Thoracic aorta (tissue), 2 donors: Measurements from ENCODE around the gene HSD11B1. TPM values are rescaled to one million over a fixed set of nuclear protein-coding genes. Genes with fewer than 3 reads are reported as not detected.

Experiments used
- ATAC-seq: fragments of 150-250 bp; one replicate; pipeline ENCODE4 v1.8.0; 2017; ENCODE audit warnings: low read depth; ENCODE audit not compliant: insufficient number of reproducible peaks, low FRiP score
- DNase-seq: peaks from one replicate; pipeline ENCODE4 v3.0.0-alpha.2; 2020; ENCODE audit warnings: low spot score
- H3K27ac ChIP-seq, 2 donors: fragments of 200-600 bp; sonication (generic); 1 replicate in 1 of 2; 2 replicates in 1 of 2; pipeline ENCODE4 v1.5.1; 2016; ENCODE audit warnings: mild to moderate bottlenecking in 2 of 2, moderate library complexity in 2 of 2
- H3K27me3 ChIP-seq: fragments of 200-600 bp; sonication (generic); replicated peaks from 2 replicates; pipeline ENCODE4 v1.6.0; 2016; ENCODE audit warnings: mild to moderate bottlenecking; ENCODE audit not compliant: insufficient read depth
- H3K36me3 ChIP-seq: fragments of 200-600 bp; sonication (generic); one replicate; pipeline ENCODE4 v1.5.1; 2016
- H3K4me1 ChIP-seq, 2 donors: fragments of 200-600 bp; sonication (generic); 1 replicate in 1 of 2; 2 replicates in 1 of 2; pipeline versions ENCODE4 v1.5.1 to v1.6.0; 2016; ENCODE audit warnings: low read depth in 2 of 2, mild to moderate bottlenecking in 1 of 2; ENCODE audit not compliant: control insufficient read depth in 1 of 2
- H3K4me3 ChIP-seq: fragments of 200-600 bp; sonication (generic); 2 replicates; pipeline ENCODE4 v1.5.1; 2016; ENCODE audit warnings: mild to moderate bottlenecking
- H3K9me3 ChIP-seq: fragments of 200-600 bp; sonication (generic); 2 replicates; pipeline ENCODE4 v1.5.1; 2016
- total RNA-seq, 2 donors: library from RNA; depleted of rRNA; stranded (reverse); fragments of >200 nt; gene quantifications; one replicate each; pipeline versions ENCODE4 v1.1.0 to v1.2.3, GENCODE V29; 2016
- TF ChIP-seq, protein P1 (sequence below): fragments of 200-600 bp; sonication (generic); IDR thresholded peaks from one replicate; pipeline ENCODE4 v1.5.1; 2019; ENCODE audit warnings: antibody characterized with exemption

Gene HSD11B1
- total RNA-seq, 2 donors from 2014 or later = 15.7 to 24.4 TPM

DNA sequence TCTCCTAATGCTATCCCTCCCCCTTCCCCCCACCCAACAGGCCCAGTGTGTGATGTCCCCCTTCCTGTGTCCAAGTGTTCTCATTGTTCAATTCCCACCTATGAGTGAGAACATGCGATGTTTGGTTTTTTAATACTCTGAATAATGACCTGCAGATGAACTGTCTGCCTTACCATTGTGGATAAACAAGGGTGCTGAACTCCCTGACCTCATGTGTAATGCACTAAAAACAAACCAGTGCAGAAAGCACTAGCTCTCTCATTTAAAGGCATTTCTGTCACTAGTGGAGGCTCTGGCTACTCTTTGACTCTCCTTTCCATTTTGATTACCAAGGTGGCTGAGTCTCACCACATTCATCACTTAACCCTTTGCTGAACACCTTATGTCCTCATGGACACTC lies 28.1 kb downstream of the HSD11B1 start:
- DNase-seq (no peak), ATAC-seq (no peak)
- H3K4me1 ChIP-seq = no peaks in the 10 kb centered on the region
- no peaks in the 10 kb centered on the region for H3K36me3 ChIP-seq
- H3K4me3 ChIP-seq = no peak overlapping the region
- no peaks in the 10 kb centered on the region for H3K9me3 ChIP-seq
- H3K27me3 ChIP-seq = no peaks in the 10 kb centered on the region
- TF ChIP-seq, protein P1, sequence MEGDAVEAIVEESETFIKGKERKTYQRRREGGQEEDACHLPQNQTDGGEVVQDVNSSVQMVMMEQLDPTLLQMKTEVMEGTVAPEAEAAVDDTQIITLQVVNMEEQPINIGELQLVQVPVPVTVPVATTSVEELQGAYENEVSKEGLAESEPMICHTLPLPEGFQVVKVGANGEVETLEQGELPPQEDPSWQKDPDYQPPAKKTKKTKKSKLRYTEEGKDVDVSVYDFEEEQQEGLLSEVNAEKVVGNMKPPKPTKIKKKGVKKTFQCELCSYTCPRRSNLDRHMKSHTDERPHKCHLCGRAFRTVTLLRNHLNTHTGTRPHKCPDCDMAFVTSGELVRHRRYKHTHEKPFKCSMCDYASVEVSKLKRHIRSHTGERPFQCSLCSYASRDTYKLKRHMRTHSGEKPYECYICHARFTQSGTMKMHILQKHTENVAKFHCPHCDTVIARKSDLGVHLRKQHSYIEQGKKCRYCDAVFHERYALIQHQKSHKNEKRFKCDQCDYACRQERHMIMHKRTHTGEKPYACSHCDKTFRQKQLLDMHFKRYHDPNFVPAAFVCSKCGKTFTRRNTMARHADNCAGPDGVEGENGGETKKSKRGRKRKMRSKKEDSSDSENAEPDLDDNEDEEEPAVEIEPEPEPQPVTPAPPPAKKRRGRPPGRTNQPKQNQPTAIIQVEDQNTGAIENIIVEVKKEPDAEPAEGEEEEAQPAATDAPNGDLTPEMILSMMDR = no peak
- H3K27ac ChIP-seq = no peak overlapping the region

DNA sequence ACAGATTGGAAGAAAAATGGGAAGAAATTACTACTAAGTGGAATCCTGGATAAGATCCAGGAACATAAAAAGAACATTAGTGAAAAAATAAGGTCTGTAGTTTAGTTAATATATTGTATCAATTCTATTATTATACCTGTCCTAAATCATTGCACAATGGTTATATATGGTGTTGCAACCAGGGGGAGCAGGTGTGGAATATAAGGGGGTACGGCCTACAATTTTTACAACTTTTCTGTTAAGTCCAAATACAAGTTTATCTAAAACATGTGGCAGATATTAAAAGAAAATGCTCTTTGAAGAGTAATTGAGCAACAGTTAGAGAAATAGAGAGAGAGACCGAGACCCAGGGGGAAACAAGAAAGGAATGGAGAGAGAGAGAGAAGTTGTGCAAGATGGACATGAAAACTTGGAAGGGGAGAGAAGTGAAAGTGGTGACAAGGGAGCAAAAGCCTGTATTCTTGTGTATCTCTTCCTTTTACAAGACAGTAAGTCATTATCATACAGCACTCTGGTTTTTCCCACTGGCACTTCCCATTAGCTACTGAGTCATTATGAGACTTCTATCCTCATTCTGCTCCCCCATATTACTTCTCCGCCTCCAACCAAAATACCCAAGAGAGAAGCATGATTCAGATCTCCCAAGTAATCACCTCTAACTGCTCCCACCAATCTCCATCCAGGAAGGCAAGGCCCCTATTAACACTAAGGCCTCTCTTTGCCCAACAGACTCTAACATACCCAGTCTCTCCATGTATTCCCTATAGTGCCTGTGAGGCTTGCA lies 29.0 kb downstream of the HSD11B1 start:
- Histone ChIP-seq H3K36me3 (no peaks in the 10 kb centered on the region), H3K27me3 (no peaks in the 10 kb centered on the region), H3K4me1 (no peaks in the 10 kb centered on the region), H3K9me3 (no peaks in the 10 kb centered on the region), H3K4me3 (no peak overlapping the region), H3K27ac (no peak overlapping the region)
- DNase-seq (no peak), ATAC-seq (no peak)
- TF ChIP-seq, protein P1 = no peak

DNA sequence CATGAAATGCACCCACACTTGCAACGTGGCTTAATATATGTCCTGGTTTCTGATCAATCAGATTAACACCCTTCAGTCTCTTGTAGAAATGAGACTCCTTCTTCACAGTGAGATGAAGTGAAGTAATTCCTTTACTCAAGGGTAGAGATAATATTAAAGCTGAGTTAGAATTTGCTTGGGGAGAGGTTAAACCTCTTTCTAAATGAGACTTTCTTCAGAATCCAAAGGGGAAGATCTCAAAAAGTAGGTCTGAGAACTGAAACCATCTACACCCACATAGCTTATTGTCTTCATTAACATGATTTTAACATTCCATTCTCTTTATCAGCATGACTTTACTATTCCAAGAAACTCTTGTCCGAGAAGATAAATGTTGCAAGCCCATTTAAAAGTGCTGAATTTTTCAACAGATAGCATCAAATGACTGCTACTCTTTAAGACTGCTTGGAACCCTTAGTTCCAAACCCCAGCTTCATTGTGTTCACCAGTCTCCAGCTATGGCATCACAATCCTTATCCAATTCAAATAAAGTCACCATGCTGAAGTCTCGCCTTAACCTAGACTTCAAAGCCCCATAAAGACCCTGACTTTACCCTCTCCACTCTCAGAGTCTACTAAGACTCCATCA lies 32.0 kb downstream of the HSD11B1 start:
- Histone ChIP-seq H3K27ac (no peak overlapping the region), H3K4me3 (no peak overlapping the region), H3K4me1 (no peaks in the 10 kb centered on the region), H3K9me3 (no peaks in the 10 kb centered on the region), H3K36me3 (no peaks in the 10 kb centered on the region), H3K27me3 (no peaks in the 10 kb centered on the region)
- DNase-seq = no peak
- TF ChIP-seq, protein P1 = no peak
- ATAC-seq = no peak

DNA sequence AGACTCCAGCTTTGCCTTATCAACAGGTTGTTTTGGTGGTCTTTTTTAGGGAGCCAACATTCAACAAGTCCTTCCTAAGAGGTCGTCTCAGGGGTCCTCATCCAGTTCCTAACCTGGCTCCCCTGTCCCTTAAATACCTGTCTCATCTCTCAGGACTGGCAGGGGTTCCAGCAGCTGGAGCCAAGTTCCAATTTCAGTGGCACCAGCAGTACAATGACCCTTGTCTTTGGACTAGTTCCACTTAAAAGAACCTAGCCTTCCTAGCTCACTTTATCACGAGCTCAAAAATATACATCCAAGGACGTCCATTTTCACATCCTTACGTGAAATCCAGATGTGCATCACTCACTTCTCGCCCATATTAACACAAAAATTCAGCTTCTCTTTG lies 32.5 kb downstream of the HSD11B1 start:
- TF ChIP-seq, protein P1 = no peak
- H3K4me1 ChIP-seq = no peaks in the 10 kb centered on the region

DNA sequence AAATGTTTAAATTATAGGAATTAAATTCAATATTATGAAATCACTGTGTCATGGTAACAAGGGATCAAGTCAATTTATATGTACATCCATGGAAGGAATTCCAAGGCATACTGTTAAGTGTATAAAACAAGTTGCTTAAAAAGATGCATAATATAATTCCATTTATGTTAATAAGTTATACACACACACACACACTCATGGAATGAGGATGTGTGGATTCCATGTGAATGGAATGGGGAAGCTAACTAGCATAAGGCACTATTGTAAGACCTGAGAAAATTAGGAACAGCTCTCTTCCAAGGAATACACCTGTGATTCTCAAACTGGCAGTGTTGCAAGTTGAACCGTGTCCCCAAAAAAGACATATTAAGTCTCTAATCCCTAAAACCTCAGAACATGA lies 33.6 kb downstream of the HSD11B1 start:
- TF ChIP-seq, protein P1 = no peak
- H3K27me3 ChIP-seq = no peaks in the 10 kb centered on the region
- H3K36me3 ChIP-seq = no peaks in the 10 kb centered on the region
- no peak overlapping the region for H3K27ac ChIP-seq
- no peak overlapping the region for H3K4me3 ChIP-seq
- no peak for ATAC-seq
- no peaks in the 10 kb centered on the region for H3K4me1 ChIP-seq
- no peak for DNase-seq
- H3K9me3 ChIP-seq = no peaks in the 10 kb centered on the region

More for the DNA sequence above, 32.5 kb downstream of the HSD11B1 start:
- H3K4me3 ChIP-seq = no peak overlapping the region
- no peak for DNase-seq
- no peaks in the 10 kb centered on the region for H3K9me3 ChIP-seq
- ATAC-seq = no peak
- no peaks in the 10 kb centered on the region for H3K27me3 ChIP-seq
- no peak overlapping the region for H3K27ac ChIP-seq
- no peaks in the 10 kb centered on the region for H3K36me3 ChIP-seq
